ENCODE measurements around the gene FANCG. TPM values are rescaled to one million over a fixed set of nuclear protein-coding genes. Genes with fewer than 3 reads are reported as not detected.

Gene FANCG
- total RNA-seq, 3 donors from 2014 or later: 19.0 to 22.7 (median 20.7) TPM

GRCh38 chr9:35026671-35027070 is 53.1 kb downstream of the FANCG start:
- ATAC-seq (no peak), DNase-seq (no peak)
- Histone ChIP-seq H3K9me3 (no peaks in the 10 kb centered on the region), H3K4me1 (ENCODE audit: low read depth) (no peaks in the 10 kb centered on the region), H3K36me3 (ENCODE audit: low read depth) (no peaks in the 10 kb centered on the region), H3K4me3 (no peak overlapping the region)
- no peak for TF ChIP-seq CTCF (IDR thresholded peaks at IDR 0.05)
- intact Hi-C loops (cut with DNase I, micrococcal nuclease): no loop called here

Other genes with a start within 250 kb of the FANCG start
- 1 to 10 TPM in 1 of 3 donors, under 1 TPM in 1, not detected in 1; 0.55 to 1.3 TPM for gene PHF24, start 121.7 kb downstream of the FANCG start, total RNA-seq
- 10 to 100 TPM in 1 of 3 donors, 1 to 10 TPM in 2; 1.2 to 32.9 (median 5.8) TPM for gene DNAJB5, start 90.2 kb downstream of the FANCG start, total RNA-seq
- 100 to 1,000 TPM; 150 to 193 (median 174) TPM for gene VCP, start 7.3 kb downstream of the FANCG start, total RNA-seq
- 10 to 100 TPM; 22.3 to 35.8 (median 32.9) TPM for gene PIGO, start 16.6 kb upstream of the FANCG start, total RNA-seq
- gene STOML2, start 23.2 kb upstream of the FANCG start, total RNA-seq: 100 to 1,000 TPM in 2 of 3 donors, 10 to 100 TPM in 1; 96.3 to 109 (median 100) TPM
- 10 to 100 TPM; 32.3 to 35.0 (median 32.9) TPM for gene ATOSB, start 35.9 kb upstream of the FANCG start, total RNA-seq
- gene UNC13B, start 82.1 kb upstream of the FANCG start, total RNA-seq: 10 to 100 TPM; 42.9 to 68.2 (median 50.9) TPM

Data from mucosa of descending colon (tissue), 3 donors.